Breast epithelium (tissue), 3 donors: ENCODE data around the gene TTC27.

Experiments
- POLR2A ChIP-seq: fragments of 450-650 bp; IDR thresholded peaks from one replicate; pipeline ENCODE4 v1.6.1; 2016; ENCODE audit warnings: antibody characterized with exemption, mild to moderate bottlenecking, moderate library complexity
- POLR2AphosphoS5 ChIP-seq, 3 donors: sonication (generic); formaldehyde crosslinking; IDR thresholded peaks; one replicate each; pipeline ENCODE4 v1.6.1; 2017; ENCODE audit warnings: antibody characterized with exemption in 3 of 3
- TF ChIP-seq, protein P1 (sequence below), 3 donors: fragments of 450-650 bp; IDR thresholded peaks; one replicate each; pipeline ENCODE4 v1.5.1; 2016 to 2017; ENCODE audit warnings: antibody characterized with exemption in 3 of 3, mild to moderate bottlenecking in 3 of 3, moderate library complexity in 3 of 3

DNA sequence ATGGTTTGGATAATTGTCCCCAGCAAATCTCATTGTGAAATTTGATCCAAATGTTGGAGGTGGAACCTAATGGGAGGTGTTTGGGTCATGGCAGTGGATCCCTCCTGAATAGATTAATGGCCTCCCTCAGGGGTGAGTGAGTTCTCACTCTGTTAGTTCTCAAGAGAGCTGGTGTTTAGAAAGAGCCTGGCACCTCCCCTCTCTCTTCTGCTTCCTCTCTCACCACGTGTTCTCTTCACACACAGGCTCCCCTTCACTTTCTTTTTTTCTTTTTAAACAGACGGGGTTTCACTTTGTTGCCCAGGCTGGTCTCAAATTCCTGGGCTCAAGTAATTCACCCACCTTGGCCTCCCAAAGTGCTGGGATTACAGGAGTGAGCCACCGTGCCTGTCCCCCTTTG lies 207.3 kb downstream of the TTC27 start:
- TF ChIP-seq, protein P1, sequence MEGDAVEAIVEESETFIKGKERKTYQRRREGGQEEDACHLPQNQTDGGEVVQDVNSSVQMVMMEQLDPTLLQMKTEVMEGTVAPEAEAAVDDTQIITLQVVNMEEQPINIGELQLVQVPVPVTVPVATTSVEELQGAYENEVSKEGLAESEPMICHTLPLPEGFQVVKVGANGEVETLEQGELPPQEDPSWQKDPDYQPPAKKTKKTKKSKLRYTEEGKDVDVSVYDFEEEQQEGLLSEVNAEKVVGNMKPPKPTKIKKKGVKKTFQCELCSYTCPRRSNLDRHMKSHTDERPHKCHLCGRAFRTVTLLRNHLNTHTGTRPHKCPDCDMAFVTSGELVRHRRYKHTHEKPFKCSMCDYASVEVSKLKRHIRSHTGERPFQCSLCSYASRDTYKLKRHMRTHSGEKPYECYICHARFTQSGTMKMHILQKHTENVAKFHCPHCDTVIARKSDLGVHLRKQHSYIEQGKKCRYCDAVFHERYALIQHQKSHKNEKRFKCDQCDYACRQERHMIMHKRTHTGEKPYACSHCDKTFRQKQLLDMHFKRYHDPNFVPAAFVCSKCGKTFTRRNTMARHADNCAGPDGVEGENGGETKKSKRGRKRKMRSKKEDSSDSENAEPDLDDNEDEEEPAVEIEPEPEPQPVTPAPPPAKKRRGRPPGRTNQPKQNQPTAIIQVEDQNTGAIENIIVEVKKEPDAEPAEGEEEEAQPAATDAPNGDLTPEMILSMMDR (IDR thresholded peaks at IDR 0.05) = no peak
- TF ChIP-seq POLR2A (no peak), POLR2AphosphoS5 (IDR thresholded peaks at IDR 0.05) (no peak)
